Mesenchymal stem cell (in vitro differentiated cells and primary cell): ENCODE data around the gene DPF1.
"Not testable (repeated sequence)": the region's sequence is repeated elsewhere in the genome, so short reads cannot be mapped to it uniquely, and the experiment has no call there.

Source experiments
- DNase-seq: peaks from one replicate; pipeline ENCODE4 v3.0.0-alpha.2; 2013
- H2AFZ ChIP-seq: one replicate; pipeline ENCODE4 v1.6.1; 2013; ENCODE audit warnings: low read depth, mild to moderate bottlenecking, control low read depth, inconsistent platforms, low read length, moderate library complexity
- H2AK5ac ChIP-seq: 2 replicates; pipeline ENCODE4 v1.6.1; 2013; ENCODE audit warnings: low read length, moderate library complexity, mild to moderate bottlenecking, inconsistent platforms; ENCODE audit not compliant: severe bottlenecking
- H2BK120ac ChIP-seq: one replicate; pipeline ENCODE4 v1.6.1; 2013; ENCODE audit warnings: low read depth, mild to moderate bottlenecking, inconsistent platforms, low read length, moderate library complexity
- H2BK12ac ChIP-seq, 2 experiments: one replicate each; pipeline ENCODE4 v1.6.1; 2013; ENCODE audit warnings: inconsistent platforms in 2 of 2, low read length in 2 of 2, mild to moderate bottlenecking in 2 of 2, moderate library complexity in 2 of 2, control low read depth in 1 of 2
- H2BK15ac ChIP-seq: one replicate; pipeline ENCODE4 v1.6.1; 2013; ENCODE audit warnings: mild to moderate bottlenecking, low read depth, inconsistent platforms; ENCODE audit not compliant: poor library complexity, severe bottlenecking
- H2BK5ac ChIP-seq: 2 replicates; pipeline ENCODE4 v1.6.1; 2013; ENCODE audit warnings: low read depth, mild to moderate bottlenecking, low read length, control low read depth, inconsistent platforms; ENCODE audit not compliant: poor library complexity, severe bottlenecking
- H3K14ac ChIP-seq, 2 experiments: one replicate each; pipeline ENCODE4 v1.6.1; 2013; ENCODE audit warnings: inconsistent platforms in 2 of 2, low read length in 2 of 2, control low read depth in 1 of 2, mild to moderate bottlenecking in 1 of 2, moderate library complexity in 1 of 2
- H3K18ac ChIP-seq, 2 experiments: one replicate each; pipeline ENCODE4 v1.6.1; 2013; ENCODE audit warnings: inconsistent platforms in 2 of 2, low read length in 2 of 2, control low read depth in 1 of 2, low read depth in 1 of 2, mild to moderate bottlenecking in 1 of 2
- H3K23ac ChIP-seq, 2 experiments: one replicate each; pipeline ENCODE4 v1.6.1; 2013; ENCODE audit warnings: inconsistent platforms in 2 of 2, low read length in 2 of 2, mild to moderate bottlenecking in 2 of 2, moderate library complexity in 2 of 2, control low read depth in 1 of 2
- H3K27ac ChIP-seq: 2 replicates; pipeline ENCODE4 v1.5.1; 2013; ENCODE audit warnings: mild to moderate bottlenecking, moderate library complexity, low read length, control low read depth, inconsistent platforms; ENCODE audit not compliant: poor library complexity, severe bottlenecking
- H3K27me3 ChIP-seq, 2 experiments: 2 replicates each; pipeline versions ENCODE4 v1.6.1 to v1.7.0; 2013; ENCODE audit warnings: low read length in 2 of 2, mild to moderate bottlenecking in 2 of 2, moderate library complexity in 2 of 2, control low read depth in 1 of 2, inconsistent platforms in 1 of 2; ENCODE audit not compliant: control insufficient read depth in 1 of 2, insufficient read depth in 1 of 2
- H3K36me3 ChIP-seq, 2 experiments: 2 replicates each; pipeline versions ENCODE4 v1.6.1 to v1.7.0; 2013; ENCODE audit warnings: low read length in 2 of 2, control low read depth in 1 of 2, inconsistent platforms in 1 of 2, low read depth in 1 of 2, mild to moderate bottlenecking in 1 of 2; ENCODE audit not compliant: insufficient read depth in 2 of 2, control insufficient read depth in 1 of 2
- H3K4ac ChIP-seq, 2 experiments: one replicate each; pipeline ENCODE4 v1.6.1; 2013; ENCODE audit warnings: inconsistent platforms in 2 of 2, low read length in 2 of 2, mild to moderate bottlenecking in 2 of 2, moderate library complexity in 2 of 2, control low read depth in 1 of 2, low read depth in 1 of 2
- H3K4me1 ChIP-seq: 2 replicates; pipeline ENCODE4 v1.6.1; 2013; ENCODE audit warnings: low read depth, low read length, control low read depth; ENCODE audit not compliant: control insufficient read depth, insufficient read depth
- H3K4me2 ChIP-seq: 2 replicates; pipeline ENCODE4 v1.6.1; 2013; ENCODE audit warnings: low read length, mild to moderate bottlenecking, inconsistent platforms; ENCODE audit not compliant: poor library complexity, severe bottlenecking
- H3K4me3 ChIP-seq, 2 experiments: 2 replicates each; pipeline versions ENCODE4 v1.5.1 to v1.7.0; 2013; ENCODE audit warnings: low read length in 2 of 2, mild to moderate bottlenecking in 2 of 2, control low read depth in 1 of 2, low read depth in 1 of 2; ENCODE audit not compliant: insufficient read depth in 1 of 2
- H3K79me1 ChIP-seq: replicated peaks from 2 replicates; pipeline ENCODE4 v1.6.1; 2013; ENCODE audit warnings: mild to moderate bottlenecking, control low read depth, low read length, inconsistent platforms; ENCODE audit not compliant: poor library complexity, severe bottlenecking
- H3K9ac ChIP-seq: 2 replicates; pipeline ENCODE4 v1.7.0; 2013; ENCODE audit warnings: mild to moderate bottlenecking, low read length, moderate library complexity
- H3K9me3 ChIP-seq: 2 replicates; pipeline ENCODE4 v1.7.0; 2013; ENCODE audit warnings: mild to moderate bottlenecking, low read length; ENCODE audit not compliant: control insufficient read depth
- H4K8ac ChIP-seq: one replicate; pipeline ENCODE4 v1.6.1; 2013; ENCODE audit warnings: inconsistent platforms, mild to moderate bottlenecking, low read length, moderate library complexity
- H4K91ac ChIP-seq: one replicate; pipeline ENCODE4 v1.6.1; 2013; ENCODE audit warnings: mild to moderate bottlenecking, low read length, inconsistent platforms
- WGBS: methylation state at CpG from one replicate; pipeline ENCODE4 v1.1.7; 2013; ENCODE audit warnings: mixed read lengths; 5-methylcytosine and 5-hydroxymethylcytosine counted together

DPF1 gene

GRCh38 chr19:38261942-38262341, 37.9 kb upstream of the DPF1 start:
- WGBS, result 90% methylated on average over 11 of the region's 12 CpGs
- H3K4me1 ChIP-seq, result peaks cover 30% of the 10 kb centered on the region

GRCh38 chr19:38255383-38256014, 31.5 kb upstream of the DPF1 start:
- WGBS, result 38% methylated on average over 17 of the region's 17 CpGs
- peak overlapping the region in 1 of 2 experiments; percentile 0 for H2BK12ac ChIP-seq
- H3K27me3 ChIP-seq, result peaks cover 3 to 38% of the 10 kb centered on the region in 2 experiments
- no peak overlapping the region for H3K23ac ChIP-seq
- H4K8ac ChIP-seq, result peak overlapping the region; percentile 66
- no peaks in the 10 kb centered on the region for H3K36me3 ChIP-seq
- H3K4me3 ChIP-seq, result peak overlapping the region in 1 of 2 experiments; percentile 47
- no peaks in the 10 kb centered on the region for H3K79me1 ChIP-seq
- H3K9me3 ChIP-seq, result no peaks in the 10 kb centered on the region
- H2BK5ac ChIP-seq, result no peak overlapping the region
- no peak overlapping the region for H3K14ac ChIP-seq
- H2BK120ac ChIP-seq, result no peak overlapping the region
- H3K18ac ChIP-seq, result peak overlapping the region in 1 of 2 experiments; percentile 70
- H2BK15ac ChIP-seq, result no peak overlapping the region
- H3K4ac ChIP-seq, result peak overlapping the region in 1 of 2 experiments; percentile 2
- H2AK5ac ChIP-seq, result no peak overlapping the region
- peak overlapping the region; percentile 67 for H3K4me2 ChIP-seq
- peaks cover 41% of the 10 kb centered on the region for H3K4me1 ChIP-seq
- peak; percentile 47 for DNase-seq
- H4K91ac ChIP-seq, result no peak overlapping the region
- H3K27ac ChIP-seq, result no peak overlapping the region
- no peak overlapping the region for H3K9ac ChIP-seq
- H2AFZ ChIP-seq, result no peak overlapping the region

More at GRCh38 chr19:38261942-38262341, 37.9 kb upstream of the DPF1 start:
- H2BK12ac ChIP-seq, H4K8ac ChIP-seq, H2BK120ac ChIP-seq, H2AK5ac ChIP-seq, DNase-seq, H3K18ac ChIP-seq, H3K9me3 ChIP-seq, H2BK5ac ChIP-seq, H3K4ac ChIP-seq, H3K14ac ChIP-seq, H3K36me3 ChIP-seq, H2AFZ ChIP-seq, H2BK15ac ChIP-seq, H3K79me1 ChIP-seq, H3K27ac ChIP-seq, H3K4me2 ChIP-seq, H4K91ac ChIP-seq, H3K4me3 ChIP-seq, H3K23ac ChIP-seq, H3K9ac ChIP-seq: not testable (repeated sequence)
- peaks cover 0 to 30% of the 10 kb centered on the region in 2 experiments for H3K27me3 ChIP-seq

GRCh38 chr19:38253788-38254187, 29.8 kb upstream of the DPF1 start:
- Histone ChIP-seq H2BK5ac (no peak overlapping the region), H3K79me1 (no peaks in the 10 kb centered on the region), H3K4ac (peak overlapping the region in 1 of 2 experiments; percentile 41), H3K27me3 (peaks cover 3 to 38% of the 10 kb centered on the region in 2 experiments), H3K36me3 (no peaks in the 10 kb centered on the region), H2AFZ (no peak overlapping the region), H3K27ac (no peak overlapping the region), H2BK15ac (no peak overlapping the region), H3K9me3 (no peaks in the 10 kb centered on the region), H2BK12ac (peak overlapping the region; percentile 14 to 89), H2AK5ac (peak overlapping the region; percentile 8), H2BK120ac (no peak overlapping the region), H3K18ac (peak overlapping the region; percentile 16 to 61), H4K8ac (peak overlapping the region; percentile 67), H3K4me2 (no peak overlapping the region), H3K4me1 (peaks cover 41% of the 10 kb centered on the region), H3K14ac (peak overlapping the region in 1 of 2 experiments; percentile 44), H3K9ac (no peak overlapping the region), H3K4me3 (no peak overlapping the region), H4K91ac (peak overlapping the region; percentile 73), H3K23ac (no peak overlapping the region)
- 95% methylated on average over 5 of the region's 5 CpGs for WGBS
- no peak for DNase-seq

DNA sequence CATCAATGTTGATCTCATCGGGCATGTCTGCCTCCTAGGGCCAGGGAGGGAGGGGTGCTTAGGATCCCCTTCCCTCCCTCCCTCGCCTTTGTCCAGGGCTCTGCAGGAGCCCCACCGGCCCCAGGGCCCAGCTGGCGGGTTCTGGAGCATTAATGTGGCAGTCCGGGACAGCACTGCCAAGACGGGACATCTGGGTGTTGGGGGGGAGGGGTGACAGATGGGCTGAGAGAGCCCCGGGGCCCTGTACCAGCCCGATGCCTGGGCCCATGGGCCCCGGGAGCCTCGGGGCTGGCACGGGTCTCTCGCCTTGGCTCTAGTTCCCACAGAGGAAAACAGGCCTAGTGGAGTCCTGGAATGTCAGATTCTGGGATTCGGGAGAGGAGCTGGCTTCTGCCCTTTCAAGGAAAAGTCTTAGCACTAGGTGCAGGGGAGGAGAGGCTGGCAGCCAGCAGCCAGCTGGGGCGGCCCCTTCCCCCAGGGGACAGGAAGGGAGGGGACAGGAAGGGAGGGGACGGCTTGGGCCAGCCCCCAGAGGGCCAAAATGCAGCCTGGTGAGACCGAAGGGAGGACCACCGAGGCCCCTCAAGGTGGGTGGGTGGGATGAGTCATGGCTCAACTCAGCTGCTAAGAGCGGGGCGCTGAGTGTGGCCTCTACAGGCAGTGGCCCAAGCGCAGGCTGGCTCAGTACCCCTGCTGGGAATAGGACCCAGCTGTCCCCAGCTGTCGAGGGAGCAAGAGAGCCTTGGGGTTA, 29.1 kb upstream of the DPF1 start:
- Histone ChIP-seq H3K27ac (no peak overlapping the region), H3K23ac (peak overlapping the region in 1 of 2 experiments; percentile 63), H4K8ac (peak overlapping the region; percentile 67), H3K14ac (peak overlapping the region in 1 of 2 experiments; percentile 18), H3K4me3 (no peak overlapping the region), H3K79me1 (no peaks in the 10 kb centered on the region), H2AFZ (peak overlapping the region; percentile 10), H3K18ac (peak overlapping the region; percentile 16 to 61), H2AK5ac (peak overlapping the region; percentile 8), H2BK15ac (peak overlapping the region; percentile 96), H3K9me3 (no peaks in the 10 kb centered on the region), H4K91ac (peak overlapping the region; percentile 73), H3K4me1 (peaks cover 41% of the 10 kb centered on the region), H2BK5ac (no peak overlapping the region), H3K9ac (no peak overlapping the region), H2BK120ac (peak overlapping the region; percentile 42), H3K4ac (peak overlapping the region in 1 of 2 experiments; percentile 38), H3K36me3 (no peaks in the 10 kb centered on the region), H2BK12ac (peak overlapping the region; percentile 28 to 51), H3K4me2 (peak overlapping the region; percentile 17), H3K27me3 (peaks cover 3 to 38% of the 10 kb centered on the region in 2 experiments)
- WGBS, result 41% methylated on average over 21 of the region's 21 CpGs
- DNase-seq, result peak; percentile 51
